NCI-H226 (cell line): ENCODE measurements around the gene FZR1.
"Not testable (repeated sequence)": the region's sequence is repeated elsewhere in the genome, so short reads cannot be mapped to it uniquely, and the experiment has no call there.

Experiments used
- DNase-seq: peaks from one replicate; pipeline ENCODE4 v3.0.0-alpha.2; 2015

Gene FZR1

GRCh38 chr19:3517638-3518037 is 11.5 kb downstream of the FZR1 start:
- no peak for DNase-seq

GRCh38 chr19:3518255-3518654 is 12.1 kb downstream of the FZR1 start:
- no peak for DNase-seq

GRCh38 chr19:3518659-3519058 is 12.5 kb downstream of the FZR1 start:
- DNase-seq = no peak

GRCh38 chr19:3519126-3519525 is 13.0 kb downstream of the FZR1 start:
- DNase-seq = no peak

GRCh38 chr19:3520166-3521103 is 14.3 kb downstream of the FZR1 start:
- no peak for DNase-seq

- no peak for DNase-seq
Measured at GRCh38 chr19:3521104-3521445, 15.0 kb downstream of the FZR1 start.

GRCh38 chr19:3522421-3523360 is 16.6 kb downstream of the FZR1 start:
- no peak for DNase-seq

- no peak for DNase-seq
Measured at GRCh38 chr19:3523361-3524077, 17.4 kb downstream of the FZR1 start.

GRCh38 chr19:3524078-3524842 is 18.1 kb downstream of the FZR1 start:
- DNase-seq = no peak

- no peak for DNase-seq
Measured at GRCh38 chr19:3524904-3525451, 18.9 kb downstream of the FZR1 start.

- no peak for DNase-seq
Measured at GRCh38 chr19:3526507-3527237, 20.6 kb downstream of the FZR1 start.

GRCh38 chr19:3527238-3527910 is 21.3 kb downstream of the FZR1 start:
- no peak for DNase-seq

- no peak for DNase-seq
Measured at GRCh38 chr19:3528080-3528479, 22.0 kb downstream of the FZR1 start.

GRCh38 chr19:3528539-3529211 is 22.6 kb downstream of the FZR1 start:
- DNase-seq = no peak

- not testable (repeated sequence) for DNase-seq
Measured at GRCh38 chr19:3529299-3529698, 23.2 kb downstream of the FZR1 start.

- DNase-seq = no peak
Measured at GRCh38 chr19:3530389-3530788, 24.3 kb downstream of the FZR1 start.

- DNase-seq = no peak
Measured at GRCh38 chr19:3531716-3532115, 25.6 kb downstream of the FZR1 start.

GRCh38 chr19:3532154-3532786 is 26.2 kb downstream of the FZR1 start:
- no peak for DNase-seq

GRCh38 chr19:3533033-3533432 is 26.9 kb downstream of the FZR1 start:
- DNase-seq = no peak
